SIG-M5 (cell line): ENCODE measurements around the gene DDX23.
"Not testable (repeated sequence)": the region's sequence is repeated elsewhere in the genome, so short reads cannot be mapped to it uniquely, and the experiment has no call there.

Experiments
- DNase-seq: peaks from one replicate; lab custom pipeline; 2025; lab: John Stamatoyannopoulos, UW

DDX23 gene

DNA sequence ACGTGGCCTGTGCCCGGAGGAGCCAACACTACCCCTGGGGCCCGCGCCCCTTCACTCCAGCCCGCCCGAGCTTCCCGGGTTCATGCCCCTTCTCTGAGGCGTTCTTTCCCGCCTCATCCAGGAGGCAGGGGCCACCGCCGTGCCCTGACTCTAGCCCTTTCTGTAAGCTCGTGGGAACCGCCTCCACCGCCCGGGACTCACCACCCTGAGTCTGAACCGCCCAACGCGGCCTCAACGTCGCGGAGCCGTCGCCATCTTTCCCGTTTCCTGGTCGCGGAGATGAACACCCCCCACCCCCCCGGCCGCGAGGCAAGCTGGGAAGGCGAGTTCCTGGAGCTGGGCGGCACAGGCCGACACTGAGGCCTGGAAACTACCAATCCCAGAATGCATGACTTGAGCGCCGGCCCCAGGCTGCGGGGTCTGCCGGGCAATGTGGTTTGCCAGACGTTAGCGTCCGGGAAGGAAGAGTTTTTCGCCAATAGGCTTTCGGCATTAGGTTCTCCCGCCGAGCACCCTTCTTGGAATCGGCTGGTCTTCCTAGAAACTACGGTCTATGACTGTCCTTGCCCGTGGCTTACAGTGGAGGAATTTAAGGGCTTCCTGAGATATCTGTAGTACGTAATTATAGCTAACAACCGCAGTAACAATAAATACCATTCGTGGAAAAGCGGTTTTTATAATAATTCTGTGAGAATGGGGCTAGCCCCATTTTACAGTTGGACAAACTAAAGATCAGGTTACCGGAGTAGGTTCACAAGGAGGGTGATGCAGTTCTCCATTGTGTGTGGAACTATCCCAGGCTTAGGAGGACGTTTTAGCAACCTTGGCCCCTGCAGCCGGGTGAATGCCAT, at the start of gene DDX23:
Gene DDX23 (minus strand): TSS at position 281 of the 851 bp plus-strand sequence. CDS start 6,381 bp downstream, outside the sequence.
- DNase-seq = peak; percentile 93

DNA sequence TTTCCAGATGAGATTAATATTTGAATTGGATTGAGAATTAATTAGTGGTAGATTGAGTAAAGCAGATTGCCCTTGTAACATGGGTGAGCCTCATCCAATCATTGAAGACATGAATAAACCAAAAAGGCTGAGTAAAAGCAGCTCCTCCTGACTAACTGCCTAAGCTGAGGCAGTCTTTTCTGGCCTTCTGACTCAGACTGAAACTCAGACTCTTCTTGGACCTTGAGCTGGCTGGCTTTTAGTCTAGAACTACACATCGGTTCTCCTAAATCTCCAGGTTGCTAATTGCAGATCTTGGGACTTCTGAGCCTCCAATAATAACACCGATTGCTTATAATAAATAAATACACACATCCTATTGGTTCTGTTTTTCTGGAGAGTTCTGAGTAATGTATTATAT, 49.3 kb upstream of the DDX23 start:
- DNase-seq = no peak

DNA sequence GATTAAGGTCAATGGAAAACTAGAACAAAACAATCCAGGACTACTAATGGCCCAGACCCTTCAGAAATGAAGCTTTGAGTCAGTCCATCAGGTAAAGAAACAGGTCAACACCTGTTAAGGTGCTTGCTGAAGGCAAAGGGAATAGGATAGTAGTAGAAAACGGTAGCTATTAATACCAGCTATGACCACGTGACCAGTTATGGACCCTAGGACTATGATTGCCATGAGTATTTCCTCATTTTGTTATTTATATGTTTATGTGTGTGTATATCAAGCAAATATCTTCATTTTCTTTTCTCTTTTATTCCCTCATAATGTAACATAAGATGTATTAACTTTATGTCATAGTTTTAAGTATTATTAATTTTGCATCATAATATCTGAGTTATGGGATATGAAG, 47.7 kb upstream of the DDX23 start:
- DNase-seq = no peak

DNA sequence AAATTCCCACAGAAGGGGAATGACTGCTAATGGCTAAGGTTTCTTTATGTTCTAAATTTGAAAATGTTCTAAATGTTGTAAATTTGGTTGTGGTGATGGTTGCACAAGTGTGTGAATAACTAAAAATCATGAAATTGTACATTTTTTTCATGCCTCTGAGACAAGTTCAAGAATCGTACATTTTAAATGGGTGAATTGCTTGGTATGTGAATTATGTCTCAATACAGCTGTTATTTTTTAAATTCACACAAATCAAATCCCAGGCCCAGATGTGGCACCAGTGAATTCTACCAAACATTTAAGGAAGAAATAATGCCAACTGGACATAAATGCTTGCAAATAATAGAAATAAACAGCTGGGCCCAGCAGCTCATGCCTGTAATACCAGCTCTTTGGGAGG, 42.3 kb upstream of the DDX23 start:
- DNase-seq = no peak

DNA sequence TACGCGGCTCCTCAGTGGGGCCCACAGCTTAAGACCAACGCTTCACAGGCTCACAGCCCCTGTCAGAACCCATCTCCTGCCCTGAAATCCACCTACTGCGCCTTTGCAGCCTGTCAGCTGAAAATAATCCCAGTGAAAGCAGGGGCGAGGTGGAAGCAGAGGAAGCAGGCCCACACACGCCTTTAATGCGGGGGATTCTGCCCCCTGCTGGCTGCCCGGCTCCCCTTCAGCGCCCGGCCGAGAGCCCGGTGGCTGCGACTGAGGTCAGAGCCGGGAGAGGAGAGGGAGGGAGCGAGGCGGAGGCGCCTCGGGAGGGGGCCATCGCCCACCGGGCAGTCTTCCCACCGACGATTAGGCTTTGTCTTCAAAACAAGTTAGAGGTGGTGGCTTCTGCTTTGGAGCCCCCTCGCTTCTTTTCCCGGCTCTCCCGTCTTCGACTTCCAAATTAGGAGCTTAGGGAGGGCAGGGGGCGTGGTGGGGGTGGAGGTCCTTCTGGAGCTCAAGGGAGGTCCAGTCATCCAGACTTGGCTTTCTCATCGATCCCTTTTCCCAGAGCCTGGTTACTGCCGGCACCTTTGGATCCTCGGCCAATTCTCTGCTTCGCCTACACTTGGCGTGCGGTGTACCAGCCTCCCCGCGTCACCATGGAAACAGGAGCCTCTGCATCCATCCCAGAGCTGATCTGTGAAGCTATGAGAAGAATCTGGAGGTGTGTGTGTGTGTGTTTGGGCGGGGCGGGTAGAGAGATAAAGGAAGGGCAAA, 38.9 kb upstream of the DDX23 start:
- no peak for DNase-seq

DNA sequence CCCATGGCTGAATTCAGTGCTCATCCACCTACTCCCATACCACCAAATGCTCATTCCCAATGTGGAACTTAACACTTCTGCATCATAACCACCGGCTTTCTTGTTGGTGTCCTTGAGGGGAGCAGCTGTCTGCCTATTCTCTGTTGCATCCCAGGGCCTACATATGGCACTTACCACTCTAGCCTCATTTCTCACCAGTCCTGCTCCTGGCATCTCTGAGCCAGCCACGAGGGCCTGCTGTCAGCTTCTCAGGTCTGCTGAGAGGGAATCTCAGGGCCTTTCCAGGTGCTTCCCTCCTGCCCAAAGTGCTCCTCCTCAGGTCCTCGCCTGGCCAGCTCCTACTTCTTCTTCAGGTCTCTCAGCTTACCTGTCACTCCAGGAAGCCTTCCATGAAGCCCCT, 37.7 kb upstream of the DDX23 start:
- no peak for DNase-seq

DNA sequence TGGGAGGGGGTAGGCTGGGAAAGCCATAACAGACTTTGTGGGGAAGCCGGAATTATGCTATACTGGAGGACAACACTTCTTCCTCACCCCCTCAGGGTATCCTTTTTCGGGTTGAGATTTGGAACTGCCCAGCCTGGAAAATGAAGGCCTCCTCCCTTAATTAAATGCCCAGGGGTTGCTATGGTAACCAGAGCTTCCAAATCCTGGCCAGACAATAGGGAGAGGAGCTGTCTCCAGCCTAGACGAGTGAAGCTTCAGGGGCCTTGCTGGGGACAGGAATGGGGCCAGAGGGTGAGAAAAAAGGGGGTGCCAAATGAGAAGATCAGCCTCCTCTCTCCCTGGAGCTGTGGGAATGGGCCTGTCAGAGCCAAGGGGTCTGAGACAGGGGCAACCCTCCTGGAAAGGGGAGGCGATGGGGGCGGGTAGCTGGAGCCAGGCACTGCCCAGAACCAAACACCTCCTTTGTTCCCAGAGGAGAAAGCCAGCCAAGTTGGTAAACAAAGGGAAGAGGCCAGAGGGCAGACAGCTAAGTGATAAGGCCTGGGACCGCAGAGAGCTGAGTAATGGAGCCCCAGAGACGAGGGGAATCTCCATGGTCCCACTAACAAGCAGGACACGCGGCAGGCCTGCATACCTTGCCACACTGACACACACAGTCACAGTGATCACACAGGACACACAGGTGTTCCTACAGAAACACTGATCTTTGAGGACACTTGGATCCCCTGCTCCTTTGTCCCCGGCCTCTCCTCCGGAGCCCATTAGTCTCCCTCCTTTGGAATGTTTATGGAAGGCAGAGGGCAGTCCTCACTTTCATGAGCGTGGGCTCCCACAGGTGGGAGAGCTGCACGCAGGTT, 31.6 kb upstream of the DDX23 start:
- no peak for DNase-seq

DNA sequence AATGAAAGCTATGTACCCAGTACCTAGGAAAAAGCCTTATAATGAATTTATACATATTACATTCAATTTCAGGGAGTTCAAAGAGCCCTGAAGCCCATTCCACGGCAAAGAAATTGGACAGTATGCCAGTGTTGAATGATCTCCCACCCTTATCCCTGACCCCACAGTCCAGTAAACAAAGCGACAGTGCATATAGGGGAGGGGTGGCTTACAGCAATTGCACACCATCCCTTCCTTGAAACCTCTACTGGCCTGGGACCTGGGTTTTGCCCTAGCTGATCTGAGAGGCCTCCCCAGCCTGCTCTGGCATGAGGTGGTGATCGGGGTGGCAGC, 31.0 kb upstream of the DDX23 start:
- DNase-seq = no peak

DNA sequence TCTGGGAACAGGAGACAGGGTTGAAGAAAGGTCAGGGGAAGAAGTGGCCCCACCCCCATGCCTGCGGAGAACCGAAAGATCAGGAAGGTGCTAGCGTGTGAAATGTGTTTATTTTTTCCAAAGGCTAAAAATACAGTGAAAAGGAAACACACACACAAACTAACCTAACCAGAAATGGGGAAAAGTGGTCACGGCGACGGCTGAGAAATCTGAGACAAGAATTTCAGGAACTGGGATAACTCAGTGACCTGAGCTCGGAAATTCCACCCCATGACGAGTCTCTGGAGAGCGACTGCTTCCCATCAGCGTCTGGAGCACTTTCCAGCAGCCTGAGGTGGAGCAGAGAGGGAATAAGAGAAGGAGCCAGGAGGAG, 30.3 kb upstream of the DDX23 start:
- DNase-seq = no peak

DNA sequence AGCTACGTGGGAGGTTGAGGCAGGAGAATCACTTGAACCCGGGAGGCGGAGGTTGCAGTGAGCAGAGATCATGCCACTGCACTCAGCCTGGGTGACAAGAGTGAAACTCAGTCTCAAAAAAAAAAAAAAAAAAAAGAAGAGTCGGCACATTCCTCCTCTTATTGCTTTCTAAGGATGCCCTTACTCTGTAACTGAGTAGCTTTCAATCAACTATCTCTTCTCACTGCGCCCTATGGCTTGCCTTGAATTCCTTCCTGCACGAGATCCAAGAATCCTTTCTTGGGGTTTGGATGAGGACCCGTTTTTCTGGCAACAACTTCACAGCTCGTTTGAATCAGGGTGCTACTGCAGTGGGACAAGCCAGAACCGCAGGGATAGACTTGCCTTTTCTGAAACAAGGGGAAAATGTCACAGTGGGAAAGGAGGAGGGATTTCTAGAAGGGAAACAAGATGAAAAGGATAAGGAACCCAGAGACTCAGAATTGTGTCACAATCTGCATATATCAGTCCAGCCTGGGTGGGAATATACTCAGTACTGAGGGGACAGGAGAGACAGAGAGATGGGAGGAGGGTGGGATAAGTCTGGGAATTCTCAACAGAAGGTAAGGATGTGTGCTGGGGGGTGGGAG, 29.8 kb upstream of the DDX23 start:
- DNase-seq = no peak

DNA sequence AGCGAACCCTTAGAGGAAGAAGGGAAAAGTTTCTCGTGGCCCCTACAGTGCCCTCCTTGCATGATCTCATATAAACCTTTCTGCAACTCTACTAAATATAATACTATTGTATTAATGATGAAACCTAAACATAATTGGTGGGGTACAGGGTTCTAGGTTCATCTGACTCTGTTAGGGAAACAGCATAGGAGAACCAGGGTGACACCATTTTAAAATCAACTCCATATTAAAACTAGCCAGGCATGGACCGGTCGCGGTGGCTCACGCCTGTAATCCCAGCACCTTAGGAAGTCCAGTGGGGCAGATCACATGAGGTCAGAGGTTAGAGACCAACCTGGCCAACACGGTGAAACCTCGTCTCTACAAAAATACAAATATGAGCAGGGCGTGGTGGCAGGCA, 28.7 kb upstream of the DDX23 start:
- no peak for DNase-seq

DNA sequence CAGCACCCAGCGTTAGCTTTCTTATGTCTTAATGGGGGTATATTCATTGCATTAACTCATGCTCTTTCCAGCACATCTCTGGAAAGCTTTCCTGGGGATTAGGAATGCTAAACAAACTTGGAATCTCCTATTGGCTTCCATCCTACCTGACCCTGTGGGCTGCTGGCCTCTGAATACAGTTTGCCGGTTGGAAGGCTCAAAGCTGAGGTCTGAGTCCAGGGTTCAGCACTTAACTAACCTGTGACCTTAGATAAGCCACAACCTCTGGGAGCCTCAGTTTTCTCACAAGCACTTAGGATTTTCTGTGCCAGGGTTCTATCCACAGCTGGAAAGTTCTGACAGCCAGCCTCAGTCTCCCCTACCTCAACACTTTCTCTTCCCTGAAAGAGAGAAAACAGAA, 26.6 kb upstream of the DDX23 start:
- DNase-seq = no peak

DNA sequence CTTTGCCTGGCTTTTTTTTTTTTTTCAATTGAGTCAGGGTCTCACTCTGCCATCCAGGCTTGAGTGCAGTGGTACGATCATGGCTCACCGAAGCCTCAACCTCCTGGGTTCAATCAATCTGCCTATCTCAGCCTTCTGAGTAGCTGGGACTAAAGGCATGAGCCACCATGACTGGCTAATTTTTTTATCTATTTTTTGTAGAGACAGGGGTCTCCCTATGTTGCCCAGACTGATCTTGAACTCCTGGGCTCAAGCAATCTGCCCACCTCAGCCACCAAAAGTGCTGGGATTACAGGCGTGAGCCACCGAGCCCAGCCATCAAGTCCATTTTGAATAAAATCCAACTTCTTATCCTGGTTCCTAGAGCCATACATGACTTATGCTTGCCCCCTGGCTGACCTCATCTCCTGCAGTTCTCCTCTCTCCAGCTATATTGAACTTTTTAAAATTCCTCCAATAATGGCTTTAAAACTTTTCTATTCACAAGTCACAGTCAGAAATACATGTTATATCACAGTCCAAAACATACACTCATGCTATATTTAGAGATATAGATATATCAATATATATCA, 24.1 kb upstream of the DDX23 start:
- no peak for DNase-seq

DNA sequence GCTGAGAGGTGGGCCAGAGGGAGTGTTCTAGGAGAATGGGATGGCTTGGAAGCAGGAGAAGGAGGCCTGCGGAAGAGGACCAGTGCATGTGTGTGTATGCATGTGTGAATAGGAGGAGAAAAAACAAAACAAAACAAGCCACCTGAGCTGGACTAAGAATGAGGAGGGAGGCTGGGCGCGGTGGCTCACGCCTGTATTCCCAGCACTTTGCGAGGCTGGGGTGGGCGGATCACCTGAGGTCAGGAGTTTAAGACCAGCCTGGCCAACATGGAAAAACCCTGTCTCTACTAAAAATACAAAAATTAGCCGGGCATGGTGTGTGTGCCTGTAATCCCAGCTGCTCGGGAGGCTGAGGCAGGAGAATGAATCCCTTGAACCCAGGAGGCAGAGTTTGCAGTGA, 21.6 kb upstream of the DDX23 start:
- DNase-seq = not testable (repeated sequence)

DNA sequence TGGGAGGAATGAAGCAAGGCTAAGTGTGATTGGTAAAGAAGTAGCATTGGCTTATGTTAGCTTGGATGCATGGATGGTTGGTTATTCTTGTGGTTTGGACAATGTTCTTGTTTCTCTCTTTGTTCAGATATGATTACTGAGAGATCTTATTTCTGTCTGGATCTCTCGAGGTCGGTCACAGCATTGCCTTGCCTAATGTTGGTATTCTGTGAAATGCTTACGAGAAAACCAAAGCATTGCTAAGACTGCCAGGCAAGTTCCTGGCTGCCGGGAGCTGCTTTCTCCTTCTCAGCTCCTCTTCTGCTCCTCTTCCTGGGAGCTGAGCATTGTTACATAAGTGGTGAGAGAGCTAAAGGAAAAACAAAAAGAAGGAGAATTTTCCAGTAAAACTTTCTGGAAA, 21.1 kb upstream of the DDX23 start:
- no peak for DNase-seq

DNA sequence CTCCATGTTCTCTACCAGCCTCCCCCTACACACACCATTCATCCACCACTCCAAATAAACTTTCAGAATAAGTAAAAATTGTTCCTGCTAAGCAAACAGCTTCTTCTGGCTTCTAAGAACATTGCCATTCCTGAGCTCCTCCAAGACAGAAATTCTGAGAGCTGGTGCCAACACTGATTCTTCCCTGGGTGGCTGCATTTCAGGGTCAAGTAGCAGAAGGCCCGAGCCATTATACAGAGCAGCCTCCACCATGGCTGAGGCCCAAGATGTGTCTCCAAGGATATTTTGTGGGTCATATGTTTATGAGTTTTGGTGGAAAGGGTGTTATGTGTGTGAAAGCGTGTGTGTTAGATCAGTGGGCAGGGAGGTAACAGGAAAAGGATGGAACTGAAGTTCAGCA, 17.2 kb upstream of the DDX23 start:
- DNase-seq = no peak

DNA sequence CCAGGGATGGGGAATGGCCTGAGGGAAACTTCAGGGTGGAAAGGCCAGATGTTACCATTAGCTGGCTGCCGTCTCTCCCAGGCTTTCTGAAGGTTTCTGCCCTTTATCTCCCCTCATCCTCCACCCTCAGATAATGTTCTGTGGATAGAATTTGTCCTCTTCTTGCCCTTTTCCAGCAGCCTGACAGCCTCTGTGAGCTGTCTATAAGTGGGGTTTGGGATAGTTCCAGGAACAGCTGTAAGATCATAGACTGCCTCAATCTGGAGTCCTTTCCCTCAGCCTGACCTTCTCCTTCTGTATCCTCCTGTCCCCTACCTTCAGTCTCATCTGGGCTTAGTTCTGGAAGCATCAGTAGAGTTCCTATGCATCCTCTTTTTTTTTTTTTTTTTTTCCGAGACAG, 16.5 kb upstream of the DDX23 start:
- DNase-seq = no peak

DNA sequence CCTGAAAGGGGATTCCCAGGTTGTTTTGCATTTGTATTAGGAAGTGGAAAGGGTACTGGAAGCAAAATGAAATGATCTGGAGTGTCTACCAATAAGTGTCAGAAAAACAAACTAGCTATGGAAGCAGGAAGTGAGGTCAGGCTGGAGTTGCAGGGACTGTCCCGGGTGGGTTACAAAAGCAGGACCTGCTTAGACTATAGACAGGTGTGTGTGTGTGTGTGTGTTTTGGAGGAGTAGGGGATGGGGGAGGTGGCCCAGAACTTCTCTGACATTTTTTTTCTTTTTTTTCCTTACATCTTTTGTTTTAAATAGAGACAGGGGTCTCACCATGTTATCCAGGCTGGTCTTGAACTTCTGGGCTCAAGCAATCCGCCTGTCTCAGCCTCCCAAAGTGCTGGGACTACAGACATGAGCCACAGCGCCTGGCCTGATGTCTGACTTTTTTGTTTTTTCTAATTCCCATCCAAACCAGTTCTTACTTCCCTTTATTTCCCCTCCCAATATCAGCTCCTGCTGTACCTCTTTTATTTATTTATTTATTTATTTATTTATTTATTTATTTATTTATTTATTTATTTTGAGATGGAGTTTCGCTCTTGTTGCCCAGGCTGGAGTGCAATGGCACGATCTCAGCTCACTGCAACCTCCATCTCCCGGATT, 14.2 kb upstream of the DDX23 start:
- DNase-seq = no peak

DNA sequence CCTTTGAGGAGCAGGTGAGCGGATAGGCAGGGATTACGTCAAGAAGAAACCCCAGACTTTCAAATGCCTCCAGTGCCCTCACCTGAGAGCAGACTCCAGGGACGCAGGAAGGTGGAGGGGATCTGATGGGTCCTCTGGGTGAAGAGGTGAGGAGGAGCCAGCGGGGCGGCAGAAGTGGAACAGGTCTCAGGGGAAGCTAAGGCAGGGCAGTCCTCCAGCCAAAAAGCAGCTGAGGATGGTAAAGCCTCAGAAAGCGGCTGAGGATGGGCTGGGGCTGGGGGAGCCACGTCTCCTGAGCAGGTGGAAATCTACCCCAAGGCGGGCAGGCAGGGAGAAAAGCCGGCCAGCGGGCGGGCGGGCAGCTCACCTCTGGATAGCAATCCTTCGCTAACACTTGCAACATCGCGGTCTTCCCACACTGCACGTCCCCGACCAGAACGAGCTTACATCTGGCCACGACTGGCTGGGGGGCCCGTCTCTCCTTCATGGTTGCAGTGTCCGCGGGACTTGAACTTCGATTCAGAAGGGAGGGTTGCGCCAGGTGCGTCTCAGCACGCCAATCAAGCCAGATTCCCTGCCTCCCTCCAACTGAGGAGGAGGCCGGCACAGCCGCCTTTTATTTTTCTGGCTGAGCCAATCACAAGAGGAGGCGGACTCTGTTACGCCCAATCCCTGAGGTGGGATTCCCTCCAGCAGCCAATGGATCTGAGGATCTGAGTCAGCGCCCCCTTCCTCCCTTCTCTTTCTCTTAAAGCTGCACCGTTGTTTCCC, 13.5 kb upstream of the DDX23 start, which contains the start of gene RND1:
Gene RND1 (minus strand): TSS at position 590 of the 771 bp plus-strand sequence. CDS start 103 bp downstream, at position 487.
- peak; percentile 75 for DNase-seq

DNA sequence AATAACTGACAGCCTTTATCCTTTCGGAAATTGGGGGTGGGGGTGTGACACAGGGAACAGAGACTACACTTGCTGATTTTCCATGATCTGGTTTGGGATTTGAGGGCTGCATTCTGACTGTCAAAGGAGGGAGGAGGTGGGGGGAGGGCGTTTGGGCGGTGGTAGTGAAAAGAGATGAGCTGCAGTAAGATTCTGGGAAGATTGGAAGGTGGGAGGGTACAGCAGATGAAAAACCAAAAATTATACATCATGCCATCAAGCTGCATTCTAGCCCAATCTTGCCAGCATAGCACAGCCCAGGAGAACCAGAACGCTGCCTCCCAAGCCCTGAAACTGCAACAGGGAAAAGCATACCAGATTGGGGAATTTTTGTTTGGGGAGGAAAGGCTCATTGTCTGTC, 11.3 kb upstream of the DDX23 start:
- DNase-seq = no peak
